ENCODE data around the gene CTIF.

The CTIF gene

GRCh38 chr18:48762022-48762421, 223.2 kb downstream of the CTIF start:
- no peak for DNase-seq

GRCh38 chr18:48762836-48763718, 224.2 kb downstream of the CTIF start:
- DNase-seq = no peak

- no peak for DNase-seq
These were observed 224.9 kb downstream of the CTIF start for GRCh38 chr18:48763719-48764100.

- DNase-seq = no peak
These were observed 226.2 kb downstream of the CTIF start for GRCh38 chr18:48765053-48765452.

- DNase-seq = no peak
These were observed 227.2 kb downstream of the CTIF start for GRCh38 chr18:48766026-48766425.

- DNase-seq = no peak
These were observed 227.7 kb downstream of the CTIF start for GRCh38 chr18:48766487-48766886.

GRCh38 chr18:48767090-48767690, 228.4 kb downstream of the CTIF start:
- no peak for DNase-seq

- no peak for DNase-seq
These were observed 230.3 kb downstream of the CTIF start for GRCh38 chr18:48769006-48769636.

- DNase-seq = no peak
These were observed 231.4 kb downstream of the CTIF start for GRCh38 chr18:48770243-48770642.

GRCh38 chr18:48771641-48772375, 233.0 kb downstream of the CTIF start:
- DNase-seq = no peak

GRCh38 chr18:48772457-48772856, 233.6 kb downstream of the CTIF start:
- DNase-seq = no peak

- DNase-seq = no peak
These were observed 235.0 kb downstream of the CTIF start for GRCh38 chr18:48773821-48774220.

- DNase-seq = no peak
These were observed 236.1 kb downstream of the CTIF start for GRCh38 chr18:48774941-48775340.

GRCh38 chr18:48775372-48776155, 236.7 kb downstream of the CTIF start:
- no peak for DNase-seq

GRCh38 chr18:48776156-48776555, 237.3 kb downstream of the CTIF start:
- no peak for DNase-seq

- DNase-seq = no peak
These were observed 237.8 kb downstream of the CTIF start for GRCh38 chr18:48776641-48777025.

GRCh38 chr18:48777026-48777743, 238.4 kb downstream of the CTIF start:
- DNase-seq = peak; percentile 28

GRCh38 chr18:48777744-48778116, 238.9 kb downstream of the CTIF start:
- DNase-seq = no peak

GRCh38 chr18:48778344-48779011, 239.6 kb downstream of the CTIF start:
- no peak for DNase-seq

- DNase-seq = no peak
These were observed 240.6 kb downstream of the CTIF start for GRCh38 chr18:48779462-48779861.

GRCh38 chr18:48780201-48780912, 241.5 kb downstream of the CTIF start:
- DNase-seq = no peak

Data from NCI-H1048 (cell line).